IMR-90 (cell line): ENCODE results near the gene AMIGO2.

Source experiments
- CTCF ChIP-seq: conservative IDR thresholded peaks from 2 replicates; pipeline ENCODE4 v1.5.1; 2012; ENCODE audit warnings: mild to moderate bottlenecking, low read depth, low read length, improper control_type of control experiment
- POLR2A ChIP-seq: IDR thresholded peaks from 2 replicates; pipeline ENCODE4 v1.6.1; 2012; ENCODE audit warnings: mild to moderate bottlenecking, low read depth, low read length
- RAD21 ChIP-seq: IDR thresholded peaks from 2 replicates; pipeline ENCODE4 v1.6.1; 2012; ENCODE audit warnings: low read length, improper control_type of control experiment

DNA sequence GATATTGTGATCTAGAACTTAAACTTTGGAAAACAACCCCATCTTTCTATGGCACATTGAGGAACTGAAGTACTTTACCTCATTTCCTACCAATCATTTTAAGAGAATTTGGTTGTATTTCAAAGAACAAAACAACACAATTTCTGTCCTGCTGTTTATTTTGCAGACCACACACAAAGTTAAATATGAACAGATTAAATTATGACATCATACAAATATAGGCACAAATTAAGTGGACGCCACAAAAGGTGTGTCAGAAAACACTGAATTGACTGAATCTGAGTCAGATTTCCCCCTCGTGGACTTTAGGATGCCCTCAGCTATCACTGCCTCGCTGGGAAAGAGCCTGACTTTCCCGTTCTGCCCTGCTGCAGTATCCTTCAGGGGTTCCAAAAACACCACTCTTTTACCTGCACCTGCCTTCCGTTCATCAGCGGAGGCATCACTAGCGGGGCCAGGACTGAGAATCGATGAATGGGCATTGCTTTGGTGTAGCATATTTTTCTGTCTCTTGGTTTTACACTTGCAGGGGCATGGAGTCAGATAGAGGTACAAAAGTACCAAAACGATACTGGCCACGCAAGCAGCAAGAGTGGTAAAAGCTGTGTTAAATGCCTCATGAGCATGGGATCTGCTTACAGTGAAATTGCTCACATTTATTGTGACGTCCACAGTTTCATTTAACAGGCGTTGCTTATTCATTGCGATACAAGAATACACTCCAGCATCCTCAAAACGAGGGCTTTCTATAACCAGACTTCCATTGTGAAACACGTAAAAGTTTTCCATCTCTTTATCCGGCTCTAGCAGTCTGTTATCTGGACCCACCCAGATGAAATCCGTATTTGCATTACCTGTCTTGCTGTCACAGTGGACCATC lies 2.3 kb downstream of the AMIGO2 start:
- no peak for TF ChIP-seq POLR2A
- no peak for TF ChIP-seq CTCF
- TF ChIP-seq RAD21 = no peak
